Measurements from ENCODE around the gene GBA2. TPM values are rescaled to one million over a fixed set of nuclear protein-coding genes. Genes with fewer than 3 reads are reported as not detected.
A peak's percentile ranks its signal among the peaks of the same experiment; 100 is the strongest.

The GBA2 gene
- total and polyA plus RNA-seq, 5 experiments from 2014 or later: 14.8 to 65.4 (median 28.3) TPM

GRCh38 chr9:35783418-35783817 is 34.4 kb upstream of the GBA2 start:
- ATAC-seq (no peak), DNase-seq (no peak)
- H3K9me3 Mint-ChIP-seq: no peaks in the 10 kb centered on the region
- H3K36me3 Mint-ChIP-seq: peaks cover 9 to 46% (median 22%) of the 10 kb centered on the region in 3 donors
- H3K27me3 Mint-ChIP-seq: no peaks in the 10 kb centered on the region
- peaks cover 0 to 7% (median 3%) of the 10 kb centered on the region in 4 donors for H3K4me1 Mint-ChIP-seq
- peak overlapping the region in 2 of 10 donors; percentile 31 to 32 for H3K27ac Mint-ChIP-seq
- H3K4me3 Mint-ChIP-seq: no peak overlapping the region
- POLR2A ChIA-PET: no interaction called here

- H3K27ac Mint-ChIP-seq: peak overlapping the region in 4 of 10 donors; percentile 17 to 67 (median 35)
Measured at GRCh38 chr9:35781066-35781465, 32.0 kb upstream of the GBA2 start.

GRCh38 chr9:35778496-35778895 is 29.5 kb upstream of the GBA2 start:
- H3K4me3 Mint-ChIP-seq: no peak overlapping the region
- ATAC-seq: no peak
- H3K27ac Mint-ChIP-seq: peak overlapping the region in 1 of 10 donors; percentile 6
- H3K27me3 Mint-ChIP-seq: no peaks in the 10 kb centered on the region
- H3K36me3 Mint-ChIP-seq: peaks cover 4 to 28% (median 18%) of the 10 kb centered on the region in 3 donors
- H3K9me3 Mint-ChIP-seq: no peaks in the 10 kb centered on the region
- peaks cover 0 to 15% (median 8%) of the 10 kb centered on the region in 4 donors for H3K4me1 Mint-ChIP-seq
- POLR2A ChIA-PET: no interaction called here
- no peak for DNase-seq

More at GRCh38 chr9:35781066-35781465, 32.0 kb upstream of the GBA2 start:
- ATAC-seq: no peak
- Mint-ChIP-seq H3K27me3 (no peaks in the 10 kb centered on the region), H3K4me3 (no peak overlapping the region), H3K4me1 (peaks cover 0 to 9% (median 4%) of the 10 kb centered on the region in 4 donors), H3K9me3 (no peaks in the 10 kb centered on the region), H3K36me3 (peaks cover 9 to 38% (median 22%) of the 10 kb centered on the region in 3 donors)
- POLR2A ChIA-PET: interaction anchor here (0.7 kb wide), 1 partner anchor 11 kb away, joined by 8 read pairs; no protein-coding TSS in a partner anchor
- no peak for DNase-seq

DNA sequence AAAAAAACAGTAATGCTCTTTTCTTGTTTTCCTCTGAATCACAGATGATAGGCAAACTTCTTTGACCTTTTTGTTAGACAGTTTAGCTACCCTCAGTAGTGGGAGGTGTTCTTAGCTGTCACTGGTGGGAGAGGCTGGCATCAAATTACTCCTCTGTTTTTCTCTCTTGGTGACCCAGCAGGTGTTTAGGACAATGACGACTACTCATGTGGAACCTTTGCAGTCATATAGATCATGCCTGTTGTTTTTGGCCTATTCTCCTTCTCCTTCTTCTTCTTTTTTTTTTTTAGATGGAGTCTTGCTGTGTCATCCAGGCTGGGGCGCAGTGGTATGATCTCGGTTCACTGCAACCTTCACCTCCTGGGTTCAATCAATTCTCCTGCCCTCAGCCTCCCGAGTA is 27.0 kb upstream of the GBA2 start:
- POLR2A ChIA-PET: interaction anchor here (0.7 to 1.0 kb wide), 2 partner anchors 13 to 159 kb away, joined by 3 read pairs; no protein-coding TSS in a partner anchor
- no peaks in the 10 kb centered on the region for H3K9me3 Mint-ChIP-seq
- H3K36me3 Mint-ChIP-seq: peaks cover 0 to 24% (median 12%) of the 10 kb centered on the region in 3 donors
- peaks cover 0 to 15% (median 7%) of the 10 kb centered on the region in 4 donors for H3K4me1 Mint-ChIP-seq
- no peak for DNase-seq
- H3K27me3 Mint-ChIP-seq: no peaks in the 10 kb centered on the region
- no peak overlapping the region for H3K4me3 Mint-ChIP-seq
- no peak for ATAC-seq
- H3K27ac Mint-ChIP-seq: peak overlapping the region in 6 of 10 donors; percentile 3 to 41 (median 20)

- H3K4me3 Mint-ChIP-seq: no peak overlapping the region
- peaks cover 0 to 15% (median 4%) of the 10 kb centered on the region in 4 donors for H3K4me1 Mint-ChIP-seq
- no peak for ATAC-seq
- POLR2A ChIA-PET: interaction anchor here (0.7 to 1.0 kb wide), 2 partner anchors 12 to 158 kb away, joined by 3 read pairs; no protein-coding TSS in a partner anchor
- no peaks in the 10 kb centered on the region for H3K9me3 Mint-ChIP-seq
- peaks cover 0 to 20% (median 4%) of the 10 kb centered on the region in 3 donors for H3K36me3 Mint-ChIP-seq
- H3K27ac Mint-ChIP-seq: peak overlapping the region in 6 of 10 donors; percentile 8 to 78 (median 46)
- no peak for DNase-seq
- no peaks in the 10 kb centered on the region for H3K27me3 Mint-ChIP-seq
Measured at GRCh38 chr9:35774907-35775635, 26.0 kb upstream of the GBA2 start.

DNA sequence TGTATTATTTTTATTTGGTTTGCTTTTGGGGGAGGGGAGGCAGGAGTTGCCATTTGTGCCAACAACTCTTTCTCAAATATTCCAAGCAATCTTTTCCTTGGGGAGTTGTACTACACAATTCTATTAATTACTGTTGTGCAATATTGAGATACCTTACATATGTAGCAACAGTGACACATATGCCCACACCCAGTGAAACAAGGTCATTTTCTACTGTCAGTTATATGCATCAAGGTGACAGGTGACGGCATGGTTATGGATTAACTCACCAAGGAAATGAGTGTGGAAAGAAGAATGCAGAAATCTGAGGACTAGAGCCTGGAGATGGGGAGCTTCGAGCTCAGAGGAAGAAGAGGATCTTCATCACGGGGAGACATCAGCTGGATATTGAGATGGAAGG is 22.9 kb upstream of the GBA2 start:
- no peak overlapping the region for H3K4me3 Mint-ChIP-seq
- POLR2A ChIA-PET: no interaction called here
- peaks cover 0 to 9% (median 3%) of the 10 kb centered on the region in 3 donors for H3K36me3 Mint-ChIP-seq
- H3K9me3 Mint-ChIP-seq: no peaks in the 10 kb centered on the region
- no peak for ATAC-seq
- peaks cover 0 to 16% (median 8%) of the 10 kb centered on the region in 4 donors for H3K4me1 Mint-ChIP-seq
- no peaks in the 10 kb centered on the region for H3K27me3 Mint-ChIP-seq
- DNase-seq: no peak
- no peak overlapping the region for H3K27ac Mint-ChIP-seq

GRCh38 chr9:35771534-35771933 is 22.5 kb upstream of the GBA2 start:
- H3K36me3 Mint-ChIP-seq: peaks cover 0 to 9% (median 3%) of the 10 kb centered on the region in 3 donors
- DNase-seq (no peak), ATAC-seq (no peak)
- POLR2A ChIA-PET: interaction anchor here (0.6 to 1.2 kb wide), 2 partner anchors 10 to 793 kb away, joined by 3 read pairs; no protein-coding TSS in a partner anchor
- H3K4me1 Mint-ChIP-seq: peaks cover 0 to 16% (median 8%) of the 10 kb centered on the region in 4 donors
- H3K9me3 Mint-ChIP-seq: no peaks in the 10 kb centered on the region
- no peak overlapping the region for H3K27ac Mint-ChIP-seq
- H3K4me3 Mint-ChIP-seq: no peak overlapping the region
- no peaks in the 10 kb centered on the region for H3K27me3 Mint-ChIP-seq

DNA sequence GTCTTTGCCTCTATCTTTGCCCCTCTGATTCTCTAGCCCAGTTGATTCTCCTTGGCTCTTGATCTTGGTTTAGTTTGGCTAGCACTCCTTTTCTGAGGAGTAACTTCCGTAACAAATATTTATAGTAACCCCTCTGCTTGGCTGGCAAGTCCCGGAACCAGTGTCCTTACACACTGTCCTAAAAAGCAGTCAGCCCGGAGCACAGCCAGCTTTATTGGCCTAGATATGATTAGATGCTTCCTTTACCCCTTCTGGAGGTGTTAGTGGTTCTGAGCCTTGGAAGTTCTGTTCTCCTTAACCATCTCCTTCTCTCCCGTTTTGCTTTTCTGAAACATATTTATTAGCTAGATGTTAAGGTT is 22.0 kb upstream of the GBA2 start:
- no peak overlapping the region for H3K27ac Mint-ChIP-seq
- no peak overlapping the region for H3K4me3 Mint-ChIP-seq
- H3K36me3 Mint-ChIP-seq: peaks cover 0 to 10% (median 3%) of the 10 kb centered on the region in 3 donors
- no peaks in the 10 kb centered on the region for H3K9me3 Mint-ChIP-seq
- POLR2A ChIA-PET: interaction anchor here (0.6 to 1.2 kb wide), 2 partner anchors 9 to 792 kb away, joined by 3 read pairs; no protein-coding TSS in a partner anchor
- DNase-seq (no peak), ATAC-seq (no peak)
- no peaks in the 10 kb centered on the region for H3K27me3 Mint-ChIP-seq
- peaks cover 0 to 18% (median 9%) of the 10 kb centered on the region in 4 donors for H3K4me1 Mint-ChIP-seq

DNA sequence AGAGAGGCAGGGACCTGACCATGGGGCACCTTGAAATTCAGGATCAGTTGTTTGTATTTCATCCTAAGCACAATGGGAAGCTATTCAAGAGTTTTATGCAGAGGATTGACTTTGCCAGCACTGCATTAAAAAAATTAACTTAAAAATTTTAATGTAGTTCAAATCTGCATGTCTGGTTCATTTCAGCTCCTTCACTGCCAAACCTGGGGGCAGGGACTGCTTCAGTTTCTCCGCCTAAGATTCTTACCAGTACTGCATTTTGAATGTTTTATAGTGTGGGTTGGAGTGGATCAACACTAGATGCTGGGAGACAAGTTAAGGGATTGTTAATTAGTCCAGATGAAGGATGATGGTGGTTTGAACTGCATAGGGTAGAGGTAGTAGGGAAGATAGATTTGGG is 20.7 kb upstream of the GBA2 start:
- Mint-ChIP-seq H3K4me3 (no peak overlapping the region), H3K36me3 (peaks cover 0 to 4% (median 0%) of the 10 kb centered on the region in 3 donors), H3K4me1 (peaks cover 0 to 15% (median 4%) of the 10 kb centered on the region in 4 donors), H3K9me3 (no peaks in the 10 kb centered on the region), H3K27me3 (no peaks in the 10 kb centered on the region), H3K27ac (no peak overlapping the region)
- DNase-seq: no peak
- ATAC-seq: no peak
- POLR2A ChIA-PET: interaction anchor here (0.6 kb wide), 1 partner anchor 1578 kb away, joined by 5 read pairs; no protein-coding TSS in a partner anchor

GRCh38 chr9:35767458-35767857 is 18.4 kb upstream of the GBA2 start:
- Mint-ChIP-seq H3K4me1 (peaks cover 0 to 22% (median 9%) of the 10 kb centered on the region in 4 donors), H3K27me3 (no peaks in the 10 kb centered on the region), H3K27ac (no peak overlapping the region), H3K9me3 (no peaks in the 10 kb centered on the region), H3K4me3 (no peak overlapping the region), H3K36me3 (peaks cover 0 to 8% (median 0%) of the 10 kb centered on the region in 3 donors)
- DNase-seq (no peak), ATAC-seq (no peak)
- POLR2A ChIA-PET: no interaction called here

DNA sequence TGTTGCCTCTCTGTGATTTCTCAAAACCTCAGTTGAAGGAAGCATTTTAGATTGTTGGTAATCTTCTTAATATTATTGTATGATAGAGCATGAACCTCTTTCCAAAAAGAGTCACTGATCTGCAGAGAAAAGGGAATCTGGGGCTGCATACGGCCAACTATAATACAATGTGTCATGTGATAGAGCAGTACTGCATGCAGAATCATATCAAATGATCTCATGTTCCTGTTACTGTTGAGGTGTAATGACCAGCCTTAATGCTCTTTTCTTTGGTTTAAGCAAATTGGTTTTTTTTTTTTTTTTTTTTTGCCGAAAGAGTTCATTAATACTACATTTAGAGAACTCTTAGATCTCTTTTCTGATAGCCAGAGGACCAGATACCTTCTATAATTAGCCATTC is 18.0 kb upstream of the GBA2 start:
- no peak overlapping the region for H3K27ac Mint-ChIP-seq
- DNase-seq: no peak
- peaks cover 0 to 24% (median 12%) of the 10 kb centered on the region in 4 donors for H3K4me1 Mint-ChIP-seq
- H3K36me3 Mint-ChIP-seq: peaks cover 0 to 8% (median 0%) of the 10 kb centered on the region in 3 donors
- no peak for ATAC-seq
- no peaks in the 10 kb centered on the region for H3K9me3 Mint-ChIP-seq
- no peaks in the 10 kb centered on the region for H3K27me3 Mint-ChIP-seq
- no peak overlapping the region for H3K4me3 Mint-ChIP-seq
- POLR2A ChIA-PET: no interaction called here

DNA sequence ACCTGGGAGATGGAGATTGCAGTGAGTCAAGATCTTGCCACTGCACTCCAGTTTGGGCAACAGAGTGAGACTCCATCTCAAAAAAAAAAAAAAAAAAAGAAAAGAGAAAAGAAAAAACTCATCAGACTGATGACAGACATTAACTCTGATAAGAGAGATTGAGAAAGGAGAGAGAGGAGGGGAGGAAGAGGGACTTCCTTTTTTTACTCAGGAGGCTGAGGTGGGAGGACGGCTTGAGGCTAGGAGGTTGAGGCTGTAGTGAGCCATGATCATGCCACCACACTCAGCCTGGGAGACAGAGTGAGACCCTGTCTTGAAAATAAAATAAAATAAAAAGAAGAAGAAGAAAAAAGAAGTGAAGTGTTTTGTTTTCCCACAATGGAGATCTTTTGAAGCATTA is 14.8 kb upstream of the GBA2 start:
- Mint-ChIP-seq H3K9me3 (no peaks in the 10 kb centered on the region), H3K36me3 (peaks cover 0 to 17% (median 0%) of the 10 kb centered on the region in 3 donors), H3K4me1 (peaks cover 8 to 47% (median 24%) of the 10 kb centered on the region in 4 donors), H3K4me3 (no peak overlapping the region), H3K27me3 (no peaks in the 10 kb centered on the region), H3K27ac (no peak overlapping the region)
- no peak for DNase-seq
- no peak for ATAC-seq
- POLR2A ChIA-PET: no interaction called here

DNA sequence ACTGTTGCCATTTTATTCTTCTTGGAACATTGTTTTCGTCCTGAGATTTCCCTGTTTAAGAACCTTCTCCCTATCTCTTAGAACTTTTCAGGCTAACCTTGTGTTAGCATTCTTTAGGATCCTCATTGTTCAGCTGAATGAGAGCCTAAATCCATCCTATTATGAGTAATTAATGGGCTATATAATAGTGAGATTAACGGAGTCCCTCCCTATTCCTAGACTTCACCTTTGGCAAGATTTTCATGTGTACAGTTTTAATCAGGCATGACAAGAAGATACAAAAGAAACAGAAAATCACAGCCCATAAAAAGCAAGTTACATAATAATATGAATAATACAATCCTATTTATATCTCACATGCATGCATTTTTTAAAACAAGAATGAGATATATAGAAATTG is 14.2 kb upstream of the GBA2 start:
- peaks cover 0 to 17% (median 0%) of the 10 kb centered on the region in 3 donors for H3K36me3 Mint-ChIP-seq
- H3K27me3 Mint-ChIP-seq: no peaks in the 10 kb centered on the region
- H3K9me3 Mint-ChIP-seq: no peaks in the 10 kb centered on the region
- peaks cover 9 to 48% (median 31%) of the 10 kb centered on the region in 4 donors for H3K4me1 Mint-ChIP-seq
- DNase-seq (no peak), ATAC-seq (no peak)
- POLR2A ChIA-PET: interaction anchor here (0.8 kb wide), 1 partner anchor 13 kb away, joined by 3 read pairs; no protein-coding TSS in a partner anchor
- no peak overlapping the region for H3K4me3 Mint-ChIP-seq
- peak overlapping the region in 1 of 10 donors; percentile 36 for H3K27ac Mint-ChIP-seq
